Lower leg skin (tissue), 4 donors: ENCODE measurements around the gene OSR1. TPM values are rescaled to one million over a fixed set of nuclear protein-coding genes. Genes with fewer than 3 reads are reported as not detected.

ENCODE experiments used
- DNase-seq, 2 donors: peaks; one replicate each; pipeline ENCODE4 v3.0.0-alpha.2; 2019; ENCODE audit warnings: low spot score in 2 of 2
- H3K4me3 ChIP-seq: fragments of 200-600 bp; sonication (generic); 2 replicates; pipeline ENCODE4 v1.5.1; 2017; ENCODE audit warnings: mild to moderate bottlenecking, low read depth; ENCODE audit not compliant: poor library complexity, severe bottlenecking
- POLR2A ChIP-seq, 2 donors: fragments of 450-650 bp; IDR thresholded peaks; one replicate each; pipeline ENCODE4 v1.6.1; 2016 to 2017; ENCODE audit warnings: antibody characterized with exemption in 2 of 2, mild to moderate bottlenecking in 1 of 2, moderate library complexity in 1 of 2
- WGBS, 2 donors: methylation state at CpG; one replicate each; pipeline ENCODE4 v1.1.5; 2018; 5-methylcytosine and 5-hydroxymethylcytosine counted together
- intact Hi-C: fragments of 100-400 bp; cut with DNase I; formaldehyde crosslinking; loops from one replicate; pipeline ENCODE4 v1.15.0; 2023; ENCODE audit warnings: low total_unique reads
- total RNA-seq, 4 donors: library from RNA; depleted of rRNA; stranded (reverse); fragments of >200 nt; gene quantifications; one replicate each; pipeline ENCODE4 v1.1.0, GENCODE V29; 2016
- TF ChIP-seq, protein P1 (sequence below), 3 donors: fragments of 450-650 bp; IDR thresholded peaks; one replicate each; pipeline ENCODE4 v1.5.1; 2016; ENCODE audit warnings: antibody characterized with exemption in 3 of 3, mild to moderate bottlenecking in 3 of 3, moderate library complexity in 2 of 3

Gene OSR1
- total RNA-seq, 4 donors from 2014 or later: 1.1 to 16.2 (median 12.7) TPM

- intact Hi-C loops: no loop called here
- no peak overlapping the region for H3K4me3 ChIP-seq
- DNase-seq: no peak
- TF ChIP-seq, protein P1, sequence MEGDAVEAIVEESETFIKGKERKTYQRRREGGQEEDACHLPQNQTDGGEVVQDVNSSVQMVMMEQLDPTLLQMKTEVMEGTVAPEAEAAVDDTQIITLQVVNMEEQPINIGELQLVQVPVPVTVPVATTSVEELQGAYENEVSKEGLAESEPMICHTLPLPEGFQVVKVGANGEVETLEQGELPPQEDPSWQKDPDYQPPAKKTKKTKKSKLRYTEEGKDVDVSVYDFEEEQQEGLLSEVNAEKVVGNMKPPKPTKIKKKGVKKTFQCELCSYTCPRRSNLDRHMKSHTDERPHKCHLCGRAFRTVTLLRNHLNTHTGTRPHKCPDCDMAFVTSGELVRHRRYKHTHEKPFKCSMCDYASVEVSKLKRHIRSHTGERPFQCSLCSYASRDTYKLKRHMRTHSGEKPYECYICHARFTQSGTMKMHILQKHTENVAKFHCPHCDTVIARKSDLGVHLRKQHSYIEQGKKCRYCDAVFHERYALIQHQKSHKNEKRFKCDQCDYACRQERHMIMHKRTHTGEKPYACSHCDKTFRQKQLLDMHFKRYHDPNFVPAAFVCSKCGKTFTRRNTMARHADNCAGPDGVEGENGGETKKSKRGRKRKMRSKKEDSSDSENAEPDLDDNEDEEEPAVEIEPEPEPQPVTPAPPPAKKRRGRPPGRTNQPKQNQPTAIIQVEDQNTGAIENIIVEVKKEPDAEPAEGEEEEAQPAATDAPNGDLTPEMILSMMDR (IDR thresholded peaks at IDR 0.05): no peak
- no peak for TF ChIP-seq POLR2A (IDR thresholded peaks at IDR 0.05)
- 93 to 94% methylated on average over 3 of the region's 3 CpGs for WGBS, 2 donors
These were observed 19.3 kb upstream of the OSR1 start for GRCh38 chr2:19377717-19378116.

DNA sequence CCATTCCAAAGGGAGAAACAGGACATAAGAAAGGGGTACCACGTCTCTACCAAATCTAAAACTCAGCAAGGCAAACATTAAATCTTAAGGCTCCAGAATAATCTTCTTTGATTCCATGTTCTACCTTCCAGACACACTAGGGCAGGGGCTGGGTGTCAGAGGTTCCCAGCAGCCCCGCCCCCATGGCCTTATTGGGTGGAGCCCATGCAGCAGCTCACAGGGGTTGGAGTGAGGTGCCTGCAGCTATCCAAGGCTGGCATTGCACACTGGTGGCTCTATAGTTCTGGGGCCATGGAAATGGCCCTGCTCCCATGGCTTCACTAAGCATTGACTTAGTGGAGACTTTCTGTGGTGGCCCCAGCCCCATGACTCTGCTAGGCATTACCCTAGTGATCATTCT, 14.9 kb upstream of the OSR1 start:
- no peak for DNase-seq
- H3K4me3 ChIP-seq: no peak overlapping the region
- intact Hi-C loops: no loop called here
- 82 to 88% methylated on average over 2 of the region's 2 CpGs for WGBS, 2 donors
- TF ChIP-seq, protein P1 (IDR thresholded peaks at IDR 0.05): no peak
- no peak for TF ChIP-seq POLR2A (IDR thresholded peaks at IDR 0.05)

GRCh38 chr2:19371996-19372582, 13.7 kb upstream of the OSR1 start:
- intact Hi-C loops: no loop called here
- H3K4me3 ChIP-seq: no peak overlapping the region
- TF ChIP-seq, protein P1 (IDR thresholded peaks at IDR 0.05): no peak
- no peak for TF ChIP-seq POLR2A (IDR thresholded peaks at IDR 0.05)
- DNase-seq: no peak
- WGBS, 2 donors: 73 to 78% methylated on average over 4 of the region's 4 CpGs

DNA sequence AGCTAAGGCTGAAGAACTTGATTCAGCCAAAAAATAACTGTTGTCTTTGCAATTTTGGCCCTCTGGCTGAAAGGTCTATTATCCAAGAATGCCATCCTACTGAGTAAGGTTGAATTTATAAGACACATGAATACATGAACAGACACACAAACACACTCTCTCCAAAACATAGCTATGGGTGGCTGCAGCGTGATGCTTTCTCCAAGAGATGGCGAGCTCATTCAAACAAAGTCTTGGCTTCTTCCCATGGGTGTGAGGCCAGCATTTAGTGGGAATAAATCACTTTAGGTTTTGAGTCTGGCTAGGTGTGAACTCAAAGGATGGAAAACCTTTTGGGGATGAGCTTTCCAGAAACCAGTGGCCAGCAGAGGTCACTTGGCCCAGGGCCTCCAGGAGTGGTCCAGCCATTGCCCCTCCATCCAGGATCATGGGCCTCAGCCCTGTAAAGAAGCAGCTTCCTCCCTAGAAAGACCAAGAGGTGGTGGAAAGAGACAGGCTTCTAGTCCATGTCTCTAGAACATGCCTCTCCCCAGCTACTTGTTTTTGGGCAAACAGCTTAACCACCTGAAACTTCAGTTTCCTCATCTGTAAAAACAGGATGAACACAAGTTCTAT, 11.0 kb upstream of the OSR1 start:
- 55 to 73% methylated on average over 2 of the region's 2 CpGs for WGBS, 2 donors
- H3K4me3 ChIP-seq: no peak overlapping the region
- intact Hi-C loops: loop anchor here (10.0 kb wide), 1 partner anchor 845 kb away; no protein-coding TSS in a partner anchor
- DNase-seq: no peak
- no peak for TF ChIP-seq POLR2A (IDR thresholded peaks at IDR 0.05)
- TF ChIP-seq, protein P1 (IDR thresholded peaks at IDR 0.05): no peak

DNA sequence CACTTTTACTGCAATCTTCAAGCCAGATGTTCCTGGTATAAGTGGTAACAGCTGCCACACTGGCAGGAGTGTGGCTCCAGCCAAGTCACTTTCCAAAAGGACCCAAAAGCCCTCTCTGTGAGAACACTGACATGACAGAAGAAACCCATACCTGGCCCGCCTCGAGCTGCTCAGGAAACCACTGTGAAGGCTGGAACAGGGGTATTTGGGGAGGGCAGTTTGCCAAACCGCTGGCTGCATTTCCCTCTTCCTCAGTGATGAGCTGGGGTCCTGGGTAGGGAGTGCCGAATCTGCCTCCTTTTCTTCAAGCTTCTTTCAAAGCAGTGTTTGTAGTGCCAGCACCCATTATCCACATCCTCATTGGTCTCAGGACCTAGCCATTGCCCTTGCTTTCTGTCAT, 10.3 kb upstream of the OSR1 start:
- TF ChIP-seq, protein P1 (IDR thresholded peaks at IDR 0.05): no peak
- no peak for TF ChIP-seq POLR2A (IDR thresholded peaks at IDR 0.05)
- WGBS, 2 donors: 77 to 78% methylated on average over 4 of the region's 4 CpGs
- peak in 1 of 2 donors; percentile 76 for DNase-seq
- no peak overlapping the region for H3K4me3 ChIP-seq
- intact Hi-C loops: loop anchor here (10.0 kb wide), 1 partner anchor 844 kb away; no protein-coding TSS in a partner anchor
